HepG2 (cell line): Measurements from ENCODE around the gene VILL. TPM values are rescaled to one million over a fixed set of nuclear protein-coding genes. Genes with fewer than 3 reads are reported as not detected.

Experiments used
- ATAC-seq: fragments of 200-7000 bp; cut with Tn5 transposase; 3 replicates; pipeline ENCODE4 v1.9.1; 2020; ENCODE audit warnings: mild to moderate bottlenecking, moderate library complexity
- BruUV-seq: library from RNA; stranded (reverse); fragments of 400-500 nt; replicated peaks from 2 replicates; lab custom pipeline; 2021; lab: Mats Ljungman, UMichigan
- CTCF ChIA-PET: fragments of 300-600 bp; formaldehyde crosslinking; extraction: SDS; loops from one replicate; lab custom pipeline; 2021; ENCODE audit warnings: low total read pairs, inconsistent platforms, low intra/inter-chr PET ratio; lab: Yijun Ruan, JAX
- POLR2A ChIA-PET: fragments of 350-600 bp; sonication (Branson Sonifier 250); formaldehyde crosslinking; loops from one replicate; lab custom pipeline; 2020; ENCODE audit warnings: antibody characterized with exemption, inconsistent platforms; lab: Yijun Ruan, JAX
- DNase-seq: peaks from one replicate; pipeline ENCODE4 v3.0.0-alpha.2; 2015; ENCODE audit warnings: low spot score
- FAIRE-seq: peaks from 3 replicates; lab custom pipeline; 2011; peaks lifted over from hg19 to GRCh38; lab: Jason Lieb, UNC
- H2AFZ ChIP-seq: one replicate; pipeline ENCODE4 v1.6.1; 2011; ENCODE audit warnings: low read length, inconsistent platforms
- H3K27ac ChIP-seq: fragments of 300-600 bp; 3 replicates; pipeline ENCODE4 v1.8.0; 2011; ENCODE audit warnings: mixed run types, mild to moderate bottlenecking, mixed read lengths, low read length, inconsistent platforms; ENCODE audit not compliant: insufficient read depth; ENCODE audit errors: extremely low read length
- H3K27me3 ChIP-seq, 2 experiments: fragments of 200-600 bp in 1 of 2; 2 replicates in 1 of 2; 3 replicates in 1 of 2; pipeline versions ENCODE4 v1.6.0 to v1.8.0; 2011; ENCODE audit warnings: low read length in 2 of 2, mild to moderate bottlenecking in 2 of 2, moderate library complexity in 2 of 2, inconsistent platforms in 1 of 2; ENCODE audit not compliant: insufficient read depth in 2 of 2, control insufficient read depth in 1 of 2
- H3K36me3 ChIP-seq, 2 experiments: fragments of 200-600 bp in 1 of 2; replicated peaks in 1 of 2; 2 replicates in 1 of 2; 3 replicates in 1 of 2; pipeline versions ENCODE4 v1.5.1 to v1.8.0; 2011; ENCODE audit warnings: low read length in 2 of 2, inconsistent platforms in 1 of 2; ENCODE audit not compliant: insufficient read depth in 2 of 2, control insufficient read depth in 1 of 2
- H3K4me1 ChIP-seq: 2 replicates; pipeline ENCODE4 v1.5.1; 2012; ENCODE audit warnings: low read length, inconsistent platforms; ENCODE audit not compliant: insufficient read depth
- H3K4me2 ChIP-seq: 2 replicates; pipeline ENCODE4 v1.6.0; 2011; ENCODE audit warnings: low read depth, low read length, inconsistent platforms
- H3K4me3 ChIP-seq, 3 experiments: fragments of 200-600 bp in 1 of 3; sonication (generic), shearing (Covaris generic) in 1 of 3; replicated peaks in 1 of 3; 2 replicates each; pipeline ENCODE4 v1.5.1; 2011 to 2016; ENCODE audit warnings: low read length in 3 of 3, inconsistent platforms in 2 of 3, low read depth in 2 of 3, mild to moderate bottlenecking in 2 of 3, control low read depth in 1 of 3, mixed read lengths in 1 of 3; ENCODE audit not compliant: insufficient read depth in 1 of 3
- H3K79me2 ChIP-seq: one replicate; pipeline ENCODE4 v1.6.1; 2011; ENCODE audit warnings: low read length, inconsistent platforms; ENCODE audit not compliant: insufficient read depth
- H3K9ac ChIP-seq: 2 replicates; pipeline ENCODE4 v1.6.0; 2011; ENCODE audit warnings: mild to moderate bottlenecking, low read depth, low read length, inconsistent platforms; ENCODE audit not compliant: insufficient read depth
- H3K9me3 ChIP-seq: 2 replicates; pipeline ENCODE4 v1.5.1; 2012; ENCODE audit warnings: mild to moderate bottlenecking, low read length
- H4K20me1 ChIP-seq: 2 replicates; pipeline ENCODE4 v1.6.0; 2011; ENCODE audit warnings: inconsistent platforms, mild to moderate bottlenecking, low read length, moderate library complexity; ENCODE audit not compliant: insufficient read depth
- AHDC1 ChIP-seq: sonication (generic); formaldehyde crosslinking; IDR thresholded peaks from 2 replicates; pipeline ENCODE4 v1.5.1; 2020; ENCODE audit warnings: mild to moderate bottlenecking, missing genetic modification reagents, borderline replicate concordance
- ELF3 ChIP-seq: IDR thresholded peaks from 2 replicates; pipeline ENCODE4 v1.6.1; 2016; ENCODE audit warnings: missing genetic modification reagents, missing compliant biosample characterization
- FOXK2 ChIP-seq: fragments of 450-650 bp; IDR thresholded peaks from 2 replicates; pipeline ENCODE4 v1.6.1; 2016
- HBP1 ChIP-seq: IDR thresholded peaks from 2 replicates; pipeline ENCODE4 v1.6.1; 2016; ENCODE audit warnings: low read depth, control low read depth
- HHEX ChIP-seq: IDR thresholded peaks from 2 replicates; pipeline ENCODE4 v1.6.1; 2016; ENCODE audit warnings: control low read depth
- KAT8 ChIP-seq: IDR thresholded peaks from 2 replicates; pipeline ENCODE4 v1.6.1; 2016; ENCODE audit warnings: missing genetic modification reagents, missing compliant biosample characterization
- MED8 ChIP-seq: sonication (generic); formaldehyde crosslinking; IDR thresholded peaks from 2 replicates; pipeline ENCODE4 v1.8.1; 2023; ENCODE audit warnings: mild to moderate bottlenecking, missing genetic modification reagents; ENCODE audit not compliant: insufficient replicate concordance
- MXD3 ChIP-seq: IDR thresholded peaks from 2 replicates; pipeline ENCODE4 v1.6.1; 2016; ENCODE audit warnings: mild to moderate bottlenecking, missing biosample characterization, missing genetic modification reagents
- MYNN ChIP-seq: sonication (generic); formaldehyde crosslinking; IDR thresholded peaks from 2 replicates; pipeline ENCODE4 v1.4.0; 2020; ENCODE audit warnings: mild to moderate bottlenecking, low read depth, missing genetic modification reagents
- STAT6 ChIP-seq: sonication (generic); formaldehyde crosslinking; IDR thresholded peaks from 2 replicates; pipeline ENCODE4 v1.4.0; 2020; ENCODE audit warnings: missing genetic modification reagents, mild to moderate bottlenecking, borderline replicate concordance
- ZNF672 ChIP-seq: sonication (generic); formaldehyde crosslinking; IDR thresholded peaks from 2 replicates; pipeline ENCODE4 v1.8.1; 2022; ENCODE audit warnings: missing genetic modification reagents
- WGBS: methylation state at CpG from one replicate; pipeline ENCODE4 v1.1.6; 2017; ENCODE audit warnings: low lambda C conversion rate; 5-methylcytosine and 5-hydroxymethylcytosine counted together
- in situ Hi-C: cut with HindIII; loops from 2 replicates; pipeline ENCODE4 v1.10.0; 2017; ENCODE audit warnings: low pct_unique_long_range_greater_than_20kb; ENCODE audit not compliant: extremely low pct_ligation_motif_present
- intact Hi-C: fragments of 100-400 bp; cut with micrococcal nuclease; formaldehyde crosslinking; loops from one replicate; pipeline ENCODE4 v1.10.0; 2022; ENCODE audit not compliant: unreplicated experiment
- polyA plus RNA-seq, 8 experiments: library from polyadenylated mRNA; depleted of rRNA in 3 of 8; stranded (reverse) in 7 of 8; unstranded in 1 of 8; fragments of >200 nt; fragmentation: Illumina TruSeq in 4 of 8; extraction: Trizol in 4 of 8; gene quantifications; 2 replicates each; pipeline versions ENCODE4 v1.2.1 to v1.2.3, GENCODE V29; 2011 to 2016; ENCODE audit warnings: low read depth in 4 of 8, missing spikeins in 1 of 8, mixed read lengths in 1 of 8; ENCODE audit not compliant: insufficient read depth in 1 of 8
- total RNA-seq, 5 experiments: library from RNA; depleted of rRNA; stranded (reverse); fragments of >200 nt; fragmentation: Illumina TruSeq; extraction: Trizol; gene quantifications; 2 replicates each; pipeline ENCODE4 v1.2.3, GENCODE V29; 2016; ENCODE audit warnings: low read depth in 1 of 5

Gene VILL
- total and polyA plus RNA-seq, 2 of the 13 experiments (the other 11 are each of a cell fraction or from before 2014, with no cell fraction given) = 3.2 to 5.3 TPM

GRCh38 chr3:37968813-37969595, 21.6 kb upstream of the VILL start:
- in situ Hi-C loops (loop anchor here (5.0 kb wide), 1 partner anchor 112 kb away; no protein-coding TSS in a partner anchor), intact Hi-C loops (no loop called here)
- H3K9ac ChIP-seq = no peak overlapping the region
- H3K79me2 ChIP-seq = peaks cover 3% of the 10 kb centered on the region
- POLR2A ChIA-PET = no interaction called here
- WGBS = 93% methylated on average over 8 of the region's 15 CpGs
- BruUV-seq = no TSS peak
- CTCF ChIA-PET = interaction anchor here (5.3 kb wide), 1 partner anchor 113 kb away, joined by 59 read pairs; no protein-coding TSS in a partner anchor
- ATAC-seq (no peak), DNase-seq (no peak), FAIRE-seq (no peak)
- no peak overlapping the region for H2AFZ ChIP-seq
- peaks cover 46% of the 10 kb centered on the region for H3K4me1 ChIP-seq
- H3K27ac ChIP-seq = no peak overlapping the region
- H3K9me3 ChIP-seq = no peaks in the 10 kb centered on the region
- H3K36me3 ChIP-seq = peaks cover 27 to 74% of the 10 kb centered on the region in 2 experiments
- no peak overlapping the region for H3K4me3 ChIP-seq
- no peak overlapping the region for H3K4me2 ChIP-seq
- no peaks in the 10 kb centered on the region for H3K27me3 ChIP-seq
- no peaks in the 10 kb centered on the region for H4K20me1 ChIP-seq
- TF ChIP-seq ZNF672 (CRISPR knock-in tag) = no peak
- no peak for TF ChIP-seq FOXK2
- TF ChIP-seq HBP1 = no peak
- TF ChIP-seq STAT6 (CRISPR knock-in tag) = no peak
- no peak for TF ChIP-seq MXD3
- no peak for TF ChIP-seq HHEX (CRISPR knock-in tag)
- no peak for TF ChIP-seq MED8 (CRISPR knock-in tag)
- no peak for TF ChIP-seq AHDC1 (CRISPR knock-in tag)
- TF ChIP-seq MYNN (CRISPR knock-in tag) = no peak
- no peak for TF ChIP-seq ELF3 (CRISPR knock-in tag)
- TF ChIP-seq KAT8 (CRISPR knock-in tag) = no peak
